Fibroblast of villous mesenchyme (primary cell): Measurements from ENCODE around the gene PGBD2. TPM values are rescaled to one million over a fixed set of nuclear protein-coding genes. Genes with fewer than 3 reads are reported as not detected.
"Not testable (repeated sequence)": the region's sequence is repeated elsewhere in the genome, so short reads cannot be mapped to it uniquely, and the experiment has no call there.

Experiments used
- DNase-seq: peaks from one replicate; pipeline ENCODE4 v3.0.0-alpha.2; 2010; ENCODE audit warnings: low read depth
- H3K4me3 ChIP-seq: 2 replicates; pipeline ENCODE4 v1.5.1; 2011; ENCODE audit warnings: low read depth, mild to moderate bottlenecking, low read length
- total RNA-seq: library from RNA; depleted of rRNA; stranded (reverse); fragments of >200 nt; gene quantifications from 2 replicates; pipeline ENCODE4 v1.2.3, GENCODE V29; 2012
- TF ChIP-seq, protein P1 (sequence below): IDR thresholded peaks from 2 replicates; pipeline ENCODE4 v1.5.1; 2012; ENCODE audit warnings: low read depth, mild to moderate bottlenecking, low read length; ENCODE audit not compliant: insufficient read depth

PGBD2 gene
- total RNA-seq, 1 donor: 7.8 TPM

DNA sequence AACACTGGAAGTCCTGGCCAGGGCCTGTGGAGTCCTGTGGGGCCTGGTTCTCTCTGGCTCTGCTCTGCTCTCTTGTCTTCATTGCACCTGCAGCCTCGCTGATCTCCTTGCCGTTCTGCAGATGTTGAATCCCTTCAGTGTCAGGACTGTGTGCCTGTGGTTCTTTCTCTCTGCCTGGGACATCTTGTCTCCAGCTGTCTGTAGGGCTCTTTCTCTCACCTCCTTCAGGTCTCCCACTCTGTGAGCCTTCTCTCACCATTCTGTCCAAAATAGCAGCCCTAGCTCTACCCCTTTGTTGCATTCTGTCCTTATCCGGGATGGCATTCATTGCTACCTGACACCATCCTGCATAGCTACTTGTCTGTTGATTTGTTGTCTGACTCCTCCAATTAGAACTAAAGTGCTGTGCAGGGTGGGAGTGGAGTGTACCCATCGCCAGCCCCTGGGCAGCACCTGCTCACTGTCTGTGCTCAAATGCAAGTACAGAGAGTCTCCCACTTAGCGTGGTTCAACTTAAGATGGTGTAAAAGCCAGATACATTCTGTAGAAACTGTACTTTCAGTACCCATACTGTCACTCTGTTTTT, 8.9 kb downstream of the PGBD2 start:
- H3K4me3 ChIP-seq: no peak overlapping the region
- TF ChIP-seq, protein P1, sequence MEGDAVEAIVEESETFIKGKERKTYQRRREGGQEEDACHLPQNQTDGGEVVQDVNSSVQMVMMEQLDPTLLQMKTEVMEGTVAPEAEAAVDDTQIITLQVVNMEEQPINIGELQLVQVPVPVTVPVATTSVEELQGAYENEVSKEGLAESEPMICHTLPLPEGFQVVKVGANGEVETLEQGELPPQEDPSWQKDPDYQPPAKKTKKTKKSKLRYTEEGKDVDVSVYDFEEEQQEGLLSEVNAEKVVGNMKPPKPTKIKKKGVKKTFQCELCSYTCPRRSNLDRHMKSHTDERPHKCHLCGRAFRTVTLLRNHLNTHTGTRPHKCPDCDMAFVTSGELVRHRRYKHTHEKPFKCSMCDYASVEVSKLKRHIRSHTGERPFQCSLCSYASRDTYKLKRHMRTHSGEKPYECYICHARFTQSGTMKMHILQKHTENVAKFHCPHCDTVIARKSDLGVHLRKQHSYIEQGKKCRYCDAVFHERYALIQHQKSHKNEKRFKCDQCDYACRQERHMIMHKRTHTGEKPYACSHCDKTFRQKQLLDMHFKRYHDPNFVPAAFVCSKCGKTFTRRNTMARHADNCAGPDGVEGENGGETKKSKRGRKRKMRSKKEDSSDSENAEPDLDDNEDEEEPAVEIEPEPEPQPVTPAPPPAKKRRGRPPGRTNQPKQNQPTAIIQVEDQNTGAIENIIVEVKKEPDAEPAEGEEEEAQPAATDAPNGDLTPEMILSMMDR: no peak
- DNase-seq: no peak

DNA sequence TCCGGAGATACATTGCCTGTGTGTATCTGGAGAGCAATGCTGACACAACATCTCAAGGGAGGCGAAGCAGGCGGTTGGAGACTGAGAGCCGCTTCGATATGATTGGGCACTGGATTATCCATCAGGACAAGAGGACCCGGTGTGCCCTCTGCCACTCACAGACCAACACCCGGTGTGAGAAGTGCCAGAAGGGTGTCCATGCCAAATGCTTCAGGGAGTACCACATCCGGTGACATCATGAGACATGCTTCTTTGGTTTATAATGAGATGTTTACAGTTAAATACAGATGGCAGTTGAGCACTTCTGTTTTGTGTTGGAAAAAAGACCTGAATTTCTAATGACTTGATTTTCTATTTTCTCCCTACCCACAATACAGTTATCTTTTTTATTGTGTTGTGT, 12.1 kb downstream of the PGBD2 start:
- TF ChIP-seq, protein P1: no peak
- no peak for DNase-seq

DNA sequence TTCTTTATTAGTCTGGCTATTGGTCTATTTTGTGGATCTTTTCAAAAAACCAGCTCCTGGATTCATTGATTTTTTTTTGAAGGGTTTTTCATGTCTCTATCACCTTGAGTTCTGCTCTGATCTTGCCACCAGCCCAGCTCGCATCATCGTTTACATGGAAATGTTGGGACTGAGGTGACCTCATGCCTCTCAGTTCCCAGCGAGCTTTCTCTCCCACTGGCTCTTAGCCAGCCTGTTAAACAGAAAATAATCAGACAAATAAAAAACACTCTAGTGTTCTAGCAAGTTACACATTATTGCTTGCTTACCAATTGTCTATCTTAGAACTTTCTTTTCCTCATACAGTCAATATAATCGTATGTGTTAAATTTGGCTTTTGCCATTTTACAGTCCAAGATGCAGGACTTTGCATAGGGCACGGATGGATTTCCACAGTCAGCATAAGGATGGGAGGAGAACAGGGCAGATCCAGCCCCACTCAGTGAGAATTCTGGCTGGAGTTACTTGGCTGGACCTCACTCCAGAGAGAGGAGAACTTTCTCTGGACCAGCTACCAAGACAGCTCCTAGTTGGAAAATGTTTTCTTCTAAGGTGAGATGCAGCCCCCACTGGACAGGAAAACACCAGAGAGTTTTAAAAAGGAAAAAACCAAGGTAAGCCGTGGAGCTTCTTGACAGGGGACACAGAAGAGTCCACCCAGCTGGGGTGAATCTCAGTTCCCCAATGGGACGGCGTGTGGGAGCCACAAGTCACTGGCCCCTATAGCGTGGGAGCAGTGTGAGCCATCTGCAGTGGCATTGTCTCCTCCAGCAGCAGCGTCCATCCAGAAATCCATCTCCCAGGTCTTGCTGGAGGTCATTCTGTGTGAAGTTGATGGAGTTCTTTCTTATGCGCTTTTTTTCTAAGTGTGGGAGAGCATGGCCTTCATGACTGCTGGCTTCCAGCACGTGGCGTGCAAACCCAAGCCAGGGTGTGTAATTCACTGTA, 17.6 kb downstream of the PGBD2 start:
- DNase-seq: no peak
- TF ChIP-seq, protein P1: no peak
- no peak overlapping the region for H3K4me3 ChIP-seq

More for the DNA sequence above, 12.1 kb downstream of the PGBD2 start:
- H3K4me3 ChIP-seq: no peak overlapping the region

DNA sequence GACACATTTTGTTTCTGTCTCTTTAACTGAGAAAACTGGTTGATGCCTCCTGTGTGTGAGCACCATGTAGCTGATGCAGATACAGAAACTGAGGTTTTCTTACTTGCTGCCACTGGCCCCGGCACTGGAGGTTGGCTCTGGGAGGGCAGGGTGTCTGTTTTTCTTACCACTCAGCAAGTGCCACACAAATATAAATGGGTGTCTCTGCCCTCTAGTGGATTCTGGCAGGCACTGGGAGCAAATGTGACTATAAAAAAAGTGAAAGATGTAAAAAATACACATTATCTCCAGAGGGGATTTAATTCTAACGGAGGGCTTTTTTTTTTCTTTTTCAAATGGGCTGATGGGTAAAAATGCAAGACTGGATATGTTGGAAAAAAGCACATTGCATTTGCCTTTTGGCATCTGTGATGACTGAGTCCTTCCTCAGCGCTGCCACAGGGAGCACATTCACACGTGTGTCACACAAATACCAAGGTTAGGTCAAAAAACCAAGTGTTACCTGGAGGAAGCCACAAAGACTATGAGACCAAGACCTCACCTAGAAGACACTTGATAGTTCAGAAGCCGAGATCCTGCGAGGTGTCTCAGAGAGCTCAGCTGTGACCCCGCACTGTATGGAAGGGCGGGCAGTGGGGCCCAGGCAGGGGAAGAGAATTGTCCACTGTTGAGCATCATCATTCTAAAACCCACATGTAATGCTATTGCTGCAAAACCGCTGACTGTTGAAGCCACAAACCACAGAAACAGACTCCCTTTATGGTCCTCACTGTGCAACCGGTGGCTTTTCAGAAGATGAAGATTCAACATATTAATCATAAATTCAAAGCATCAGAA, 18.9 kb downstream of the PGBD2 start:
- no peak overlapping the region for H3K4me3 ChIP-seq
- TF ChIP-seq, protein P1: peak; percentile 75
- DNase-seq: peak; percentile 57

DNA sequence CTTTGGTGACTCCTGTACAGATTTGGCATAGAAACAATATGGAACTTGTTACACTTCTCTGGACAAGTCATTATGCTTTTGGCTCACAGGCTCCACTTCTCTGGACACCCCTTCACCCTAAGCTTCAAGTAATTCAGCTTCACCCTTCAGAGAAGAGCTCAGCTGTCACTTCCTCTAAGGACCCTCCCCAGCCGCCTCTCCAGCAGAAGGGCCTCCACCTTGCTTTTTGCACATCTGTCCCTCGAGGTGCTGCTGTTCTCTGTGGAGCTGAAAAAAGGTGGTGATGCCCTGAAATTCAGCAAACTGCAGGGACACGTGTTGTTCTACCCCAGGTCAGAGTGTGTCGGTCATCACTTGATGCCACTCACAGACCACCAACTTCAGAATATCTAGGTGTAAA, 19.8 kb downstream of the PGBD2 start:
- not testable (repeated sequence) for H3K4me3 ChIP-seq, DNase-seq

DNA sequence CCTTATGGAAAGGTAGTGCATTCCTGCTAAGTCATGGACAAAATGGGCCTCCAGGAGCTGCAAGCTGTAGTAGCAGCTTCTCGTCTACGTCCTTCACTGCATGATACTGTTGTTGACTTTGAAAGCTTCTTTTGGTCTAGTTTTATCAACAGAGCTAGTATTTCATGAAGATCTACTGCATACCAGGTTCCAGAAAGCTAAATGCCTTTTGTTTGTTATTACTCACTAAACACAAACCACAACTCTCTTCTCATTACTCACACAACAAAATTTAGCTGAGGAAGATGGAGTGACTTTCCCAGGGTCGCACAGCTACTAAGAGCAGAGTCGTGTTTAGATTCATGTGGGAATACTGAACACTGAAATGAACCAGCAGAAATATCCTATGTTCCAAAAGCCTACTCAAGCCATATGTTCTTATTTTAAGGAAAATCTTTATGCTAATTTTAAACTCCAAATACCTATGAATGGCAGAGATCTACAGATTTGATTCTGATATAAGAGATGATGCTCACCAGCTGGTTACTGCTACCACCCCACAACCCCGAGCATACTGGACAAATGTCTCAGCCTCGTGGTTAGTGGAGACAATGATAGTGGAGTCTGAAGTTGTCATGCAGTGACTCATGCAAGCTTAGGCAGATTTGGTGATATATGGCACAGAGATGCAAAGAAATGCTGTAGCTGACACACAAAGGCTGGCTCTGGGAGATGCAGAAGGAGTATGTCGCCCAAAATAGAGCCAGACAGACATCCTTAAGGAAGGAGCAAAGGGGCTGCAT, 20.6 kb downstream of the PGBD2 start:
- H3K4me3 ChIP-seq: no peak overlapping the region
- TF ChIP-seq, protein P1: no peak
- peak; percentile 42 for DNase-seq

DNA sequence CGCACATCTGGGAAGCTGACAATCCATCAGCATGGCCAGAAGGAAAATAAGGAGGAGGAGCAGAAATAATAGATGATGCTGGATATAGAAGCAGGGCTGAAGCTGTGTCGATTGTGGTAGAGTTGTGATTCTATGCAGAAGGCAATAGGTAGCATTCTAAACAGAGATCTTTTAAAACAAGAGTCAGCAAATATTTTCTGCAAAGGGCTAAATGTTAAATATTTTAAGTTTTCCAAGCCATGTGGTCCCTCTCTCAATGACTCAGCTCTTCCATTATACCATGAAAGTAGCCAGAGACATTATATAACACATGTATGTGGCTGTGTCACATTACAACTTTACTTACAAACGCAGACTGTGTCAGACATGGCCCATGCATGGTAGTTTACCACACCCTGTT, 21.2 kb downstream of the PGBD2 start:
- H3K4me3 ChIP-seq, DNase-seq: not testable (repeated sequence)

DNA sequence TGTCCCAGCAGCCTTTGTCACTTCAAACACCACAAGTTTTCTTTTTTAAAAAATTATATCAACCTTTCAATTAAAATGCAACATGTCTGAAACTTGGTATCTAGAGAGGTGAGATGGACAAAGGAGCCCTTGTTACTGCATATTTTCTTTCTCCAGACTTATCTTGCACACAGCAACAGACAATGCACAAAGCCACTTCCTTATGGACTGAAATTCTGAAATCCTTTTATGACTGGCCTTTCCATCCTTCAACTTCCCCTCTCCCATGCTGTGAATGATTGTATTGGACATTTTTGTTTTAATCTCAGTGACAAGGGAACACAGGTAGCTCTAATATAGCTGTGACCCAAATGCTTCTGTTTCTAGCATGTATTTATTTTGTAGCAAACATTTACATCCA, 22.1 kb downstream of the PGBD2 start:
- H3K4me3 ChIP-seq, DNase-seq: not testable (repeated sequence)

DNA sequence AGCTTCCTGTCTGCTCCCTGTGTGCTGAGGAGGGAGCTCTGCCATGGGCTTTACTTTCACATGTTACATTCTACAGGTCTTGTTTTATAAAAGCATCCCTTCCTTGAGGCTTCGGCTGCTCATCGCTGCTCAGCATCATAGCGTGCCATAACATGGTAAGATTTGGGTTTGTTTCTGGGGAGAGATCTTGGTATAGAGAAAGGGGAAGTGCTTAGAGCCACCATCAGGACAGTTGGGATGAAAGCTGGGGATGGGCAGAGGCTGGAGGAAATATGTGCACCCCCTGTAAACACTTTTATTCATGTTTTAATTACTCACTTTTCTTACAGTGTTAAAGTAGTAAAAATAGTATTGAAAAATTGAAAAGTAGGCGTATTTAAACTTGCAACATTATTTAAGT, 24.0 kb downstream of the PGBD2 start:
- not testable (repeated sequence) for DNase-seq, H3K4me3 ChIP-seq

DNA sequence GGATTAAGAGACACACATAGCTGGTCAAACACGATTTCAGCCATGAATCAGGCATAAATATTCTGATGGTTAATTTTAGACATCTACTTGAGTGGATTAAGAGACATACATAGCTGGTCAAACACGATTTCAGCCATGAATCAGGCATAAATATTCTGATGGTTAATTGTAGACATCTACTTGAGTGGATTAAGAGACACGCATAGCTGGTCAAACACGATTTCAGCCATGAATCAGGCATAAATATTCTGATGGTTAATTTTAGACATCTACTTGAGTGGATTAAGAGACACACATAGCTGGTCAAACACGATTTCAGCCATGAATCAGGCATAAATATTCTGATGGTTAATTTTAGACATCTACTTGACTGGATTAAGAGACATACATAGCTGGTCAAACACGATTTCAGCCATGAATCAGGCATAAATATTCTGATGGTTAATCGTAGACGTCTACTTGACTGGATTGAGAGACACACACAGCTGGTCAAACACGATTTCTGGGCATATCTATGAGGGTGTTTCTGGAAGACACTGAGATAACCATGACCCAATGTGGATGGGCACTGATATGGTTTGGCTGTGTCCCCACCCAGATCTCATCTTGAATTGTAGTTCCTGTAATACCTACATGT, 32.3 kb downstream of the PGBD2 start:
- not testable (repeated sequence) for H3K4me3 ChIP-seq, DNase-seq
